MM.1S (cell line): ENCODE measurements around the gene DACH1.

ENCODE experiments used
- EZH2 ChIP-seq: fragments of 300-600 bp; sonication (generic); optimal IDR thresholded peaks from 2 replicates; pipeline ENCODE3; 2017; ENCODE audit warnings: low read depth, mild to moderate bottlenecking, antibody characterized with exemption, low read length, mixed read lengths
- EZH2phosphoT487 ChIP-seq: fragments of 300-600 bp; sonication (generic); IDR thresholded peaks from 2 replicates; pipeline ENCODE4 v1.6.1; 2018; ENCODE audit warnings: antibody characterized with exemption, low read length
- TF ChIP-seq, protein P1 (sequence below): fragments of 300-600 bp; sonication (generic); IDR thresholded peaks from 2 replicates; pipeline ENCODE4 v1.5.1; 2016; ENCODE audit warnings: antibody characterized with exemption, low read length, mixed read lengths

DNA sequence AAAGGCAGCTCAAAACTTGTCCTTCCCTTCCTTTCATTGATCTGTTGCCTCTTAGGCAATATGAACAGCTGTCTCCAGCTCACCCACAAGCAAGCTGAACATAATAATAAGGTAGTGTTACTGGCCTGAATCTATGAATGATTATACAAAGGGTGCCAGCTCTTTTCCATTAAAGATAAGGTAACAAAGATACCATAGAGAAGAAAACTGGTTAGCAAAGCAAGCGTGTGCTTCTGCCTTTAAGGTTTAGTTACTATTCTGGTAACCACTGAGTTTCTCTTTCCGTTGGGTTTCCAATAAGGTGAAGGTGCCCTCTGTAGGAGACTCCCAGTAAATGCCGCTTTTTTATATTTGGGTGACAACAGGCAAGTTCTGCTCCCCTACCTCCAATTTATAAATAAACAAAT is 12.1 kb upstream of the DACH1 start:
- TF ChIP-seq, protein P1, sequence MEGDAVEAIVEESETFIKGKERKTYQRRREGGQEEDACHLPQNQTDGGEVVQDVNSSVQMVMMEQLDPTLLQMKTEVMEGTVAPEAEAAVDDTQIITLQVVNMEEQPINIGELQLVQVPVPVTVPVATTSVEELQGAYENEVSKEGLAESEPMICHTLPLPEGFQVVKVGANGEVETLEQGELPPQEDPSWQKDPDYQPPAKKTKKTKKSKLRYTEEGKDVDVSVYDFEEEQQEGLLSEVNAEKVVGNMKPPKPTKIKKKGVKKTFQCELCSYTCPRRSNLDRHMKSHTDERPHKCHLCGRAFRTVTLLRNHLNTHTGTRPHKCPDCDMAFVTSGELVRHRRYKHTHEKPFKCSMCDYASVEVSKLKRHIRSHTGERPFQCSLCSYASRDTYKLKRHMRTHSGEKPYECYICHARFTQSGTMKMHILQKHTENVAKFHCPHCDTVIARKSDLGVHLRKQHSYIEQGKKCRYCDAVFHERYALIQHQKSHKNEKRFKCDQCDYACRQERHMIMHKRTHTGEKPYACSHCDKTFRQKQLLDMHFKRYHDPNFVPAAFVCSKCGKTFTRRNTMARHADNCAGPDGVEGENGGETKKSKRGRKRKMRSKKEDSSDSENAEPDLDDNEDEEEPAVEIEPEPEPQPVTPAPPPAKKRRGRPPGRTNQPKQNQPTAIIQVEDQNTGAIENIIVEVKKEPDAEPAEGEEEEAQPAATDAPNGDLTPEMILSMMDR, result peak; percentile 46
- no peak for TF ChIP-seq EZH2
- no peak for TF ChIP-seq EZH2phosphoT487
